Neural crest cell (in vitro differentiated cells): ENCODE data around the gene DNAH17. TPM values are rescaled to one million over a fixed set of nuclear protein-coding genes. Genes with fewer than 3 reads are reported as not detected.
A peak's percentile ranks its signal among the peaks of the same experiment; 100 is the strongest.

Experiments
- DNase-seq: peaks from one replicate; pipeline ENCODE4 v3.0.0; 2021; ENCODE audit warnings: low read depth, mixed read lengths, low spot score
- H3K27ac Mint-ChIP-seq: one replicate; pipeline ENCODE4 v1.8.0; 2021; ENCODE audit warnings: mild to moderate bottlenecking, mixed read lengths; ENCODE audit not compliant: unreplicated experiment
- H3K27me3 Mint-ChIP-seq: 2 replicates; pipeline ENCODE4 v1.8.0; 2021; ENCODE audit warnings: low read depth, mild to moderate bottlenecking, mixed read lengths
- H3K36me3 Mint-ChIP-seq: 2 replicates; pipeline ENCODE4 v1.8.0; 2021; ENCODE audit warnings: low read depth, mild to moderate bottlenecking, mixed read lengths
- H3K4me1 Mint-ChIP-seq: 2 replicates; pipeline ENCODE4 v1.8.0; 2021; ENCODE audit warnings: mixed read lengths
- H3K4me3 Mint-ChIP-seq: one replicate; pipeline ENCODE4 v1.8.0; 2021; ENCODE audit warnings: mild to moderate bottlenecking, mixed read lengths
- H3K9me3 Mint-ChIP-seq: 2 replicates; pipeline ENCODE4 v1.8.0; 2021; ENCODE audit warnings: mixed read lengths
- total RNA-seq: library from RNA; stranded (reverse); gene quantifications from 2 replicates; pipeline ENCODE4 v1.2.1, GENCODE V29; 2021
- TF ChIP-seq, protein P1 (sequence below): fragments of 200-600 bp; sonication (generic); conservative IDR thresholded peaks from 2 replicates; pipeline ENCODE4 v1.5.0; 2021; ENCODE audit warnings: antibody characterized with exemption, mild to moderate bottlenecking

Gene DNAH17
- total RNA-seq, 1 donor from 2014 or later: 0.09 TPM

GRCh38 chr17:78541488-78542206, 35.5 kb downstream of the DNAH17 start:
- Mint-ChIP-seq H3K9me3 (no peaks in the 10 kb centered on the region), H3K4me1 (peaks cover 8% of the 10 kb centered on the region), H3K27ac (no peak overlapping the region), H3K36me3 (no peaks in the 10 kb centered on the region), H3K27me3 (no peaks in the 10 kb centered on the region), H3K4me3 (no peak overlapping the region)
- DNase-seq: no peak
- TF ChIP-seq, protein P1, sequence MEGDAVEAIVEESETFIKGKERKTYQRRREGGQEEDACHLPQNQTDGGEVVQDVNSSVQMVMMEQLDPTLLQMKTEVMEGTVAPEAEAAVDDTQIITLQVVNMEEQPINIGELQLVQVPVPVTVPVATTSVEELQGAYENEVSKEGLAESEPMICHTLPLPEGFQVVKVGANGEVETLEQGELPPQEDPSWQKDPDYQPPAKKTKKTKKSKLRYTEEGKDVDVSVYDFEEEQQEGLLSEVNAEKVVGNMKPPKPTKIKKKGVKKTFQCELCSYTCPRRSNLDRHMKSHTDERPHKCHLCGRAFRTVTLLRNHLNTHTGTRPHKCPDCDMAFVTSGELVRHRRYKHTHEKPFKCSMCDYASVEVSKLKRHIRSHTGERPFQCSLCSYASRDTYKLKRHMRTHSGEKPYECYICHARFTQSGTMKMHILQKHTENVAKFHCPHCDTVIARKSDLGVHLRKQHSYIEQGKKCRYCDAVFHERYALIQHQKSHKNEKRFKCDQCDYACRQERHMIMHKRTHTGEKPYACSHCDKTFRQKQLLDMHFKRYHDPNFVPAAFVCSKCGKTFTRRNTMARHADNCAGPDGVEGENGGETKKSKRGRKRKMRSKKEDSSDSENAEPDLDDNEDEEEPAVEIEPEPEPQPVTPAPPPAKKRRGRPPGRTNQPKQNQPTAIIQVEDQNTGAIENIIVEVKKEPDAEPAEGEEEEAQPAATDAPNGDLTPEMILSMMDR: no peak

GRCh38 chr17:78539781-78540180, 37.4 kb downstream of the DNAH17 start:
- Mint-ChIP-seq H3K27ac (no peak overlapping the region), H3K4me3 (no peak overlapping the region), H3K9me3 (no peaks in the 10 kb centered on the region), H3K27me3 (no peaks in the 10 kb centered on the region), H3K4me1 (peaks cover 15% of the 10 kb centered on the region), H3K36me3 (no peaks in the 10 kb centered on the region)
- DNase-seq: no peak
- TF ChIP-seq, protein P1: no peak

DNA sequence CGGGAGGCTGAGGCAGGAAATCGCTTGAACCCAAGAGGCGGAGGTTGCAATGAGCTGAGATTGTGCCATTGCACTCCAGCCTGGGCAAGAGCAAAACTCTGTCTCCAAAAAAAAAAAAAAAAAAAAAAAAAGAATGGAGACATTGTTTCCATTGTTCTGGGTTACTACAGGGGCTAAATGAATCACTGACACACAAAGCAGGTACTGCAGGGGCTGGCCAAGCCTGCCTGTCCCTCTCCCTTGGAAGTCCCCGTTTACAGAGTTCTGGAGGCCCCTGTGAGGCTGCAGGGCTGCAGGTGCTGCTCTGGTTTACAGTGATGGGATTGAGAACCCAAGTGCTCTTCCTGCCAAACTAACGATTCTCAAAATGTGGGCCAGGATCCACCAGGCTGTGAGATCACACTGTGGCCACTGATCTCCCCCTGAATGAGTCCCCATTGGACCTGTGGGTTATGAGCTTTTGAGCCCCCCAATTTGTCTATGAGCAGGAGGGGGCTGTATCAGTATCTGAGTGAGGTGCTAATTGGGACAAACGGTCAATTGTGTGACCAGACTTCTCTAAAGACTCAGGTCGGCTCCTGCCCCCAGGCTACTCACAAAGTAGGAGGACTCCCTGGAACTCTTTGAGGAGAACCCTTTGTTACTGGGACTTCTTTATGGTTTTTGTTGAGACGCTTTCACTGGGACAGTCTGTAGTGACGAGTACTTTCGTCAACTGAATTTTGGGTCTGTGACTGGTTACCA, 39.0 kb downstream of the DNAH17 start:
- Mint-ChIP-seq H3K4me3 (no peak overlapping the region), H3K36me3 (no peaks in the 10 kb centered on the region), H3K27me3 (no peaks in the 10 kb centered on the region), H3K4me1 (peaks cover 15% of the 10 kb centered on the region), H3K9me3 (no peaks in the 10 kb centered on the region), H3K27ac (peak overlapping the region; percentile 35)
- no peak for DNase-seq
- TF ChIP-seq, protein P1: no peak

DNA sequence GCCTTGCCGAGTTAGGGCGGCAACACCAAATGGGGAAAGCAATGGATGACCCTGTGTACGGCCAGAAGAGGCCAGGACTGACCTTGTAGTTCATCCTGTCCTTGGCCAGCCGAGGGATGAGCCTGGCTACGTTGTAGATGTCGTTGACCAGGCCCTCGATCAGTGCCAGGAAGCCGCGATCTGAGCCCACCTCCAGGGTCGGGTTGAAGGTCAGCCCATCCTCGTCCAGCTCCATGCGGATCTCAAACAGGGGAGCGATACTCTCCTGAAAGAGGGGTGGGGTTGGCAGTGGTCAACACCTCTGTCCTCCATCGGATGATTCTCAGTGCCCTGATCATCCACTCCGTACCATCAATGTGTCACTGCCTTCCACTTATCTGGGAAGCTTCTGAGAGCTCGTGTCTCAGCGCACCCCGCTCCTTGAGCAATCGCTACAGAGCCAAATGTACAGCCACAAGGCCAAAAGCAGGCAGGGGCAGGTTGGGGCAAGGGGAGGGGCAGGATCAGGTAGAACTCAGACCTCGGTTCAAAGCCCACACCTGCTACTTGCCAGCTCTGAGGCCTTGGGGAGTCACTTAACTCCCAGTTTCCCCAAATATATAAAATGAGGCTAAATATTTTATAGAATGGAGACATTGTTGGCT, 39.9 kb downstream of the DNAH17 start:
- Mint-ChIP-seq H3K27ac (no peak overlapping the region), H3K4me1 (peaks cover 15% of the 10 kb centered on the region), H3K4me3 (no peak overlapping the region), H3K9me3 (no peaks in the 10 kb centered on the region), H3K27me3 (no peaks in the 10 kb centered on the region), H3K36me3 (no peaks in the 10 kb centered on the region)
- DNase-seq: no peak
- TF ChIP-seq, protein P1: no peak

DNA sequence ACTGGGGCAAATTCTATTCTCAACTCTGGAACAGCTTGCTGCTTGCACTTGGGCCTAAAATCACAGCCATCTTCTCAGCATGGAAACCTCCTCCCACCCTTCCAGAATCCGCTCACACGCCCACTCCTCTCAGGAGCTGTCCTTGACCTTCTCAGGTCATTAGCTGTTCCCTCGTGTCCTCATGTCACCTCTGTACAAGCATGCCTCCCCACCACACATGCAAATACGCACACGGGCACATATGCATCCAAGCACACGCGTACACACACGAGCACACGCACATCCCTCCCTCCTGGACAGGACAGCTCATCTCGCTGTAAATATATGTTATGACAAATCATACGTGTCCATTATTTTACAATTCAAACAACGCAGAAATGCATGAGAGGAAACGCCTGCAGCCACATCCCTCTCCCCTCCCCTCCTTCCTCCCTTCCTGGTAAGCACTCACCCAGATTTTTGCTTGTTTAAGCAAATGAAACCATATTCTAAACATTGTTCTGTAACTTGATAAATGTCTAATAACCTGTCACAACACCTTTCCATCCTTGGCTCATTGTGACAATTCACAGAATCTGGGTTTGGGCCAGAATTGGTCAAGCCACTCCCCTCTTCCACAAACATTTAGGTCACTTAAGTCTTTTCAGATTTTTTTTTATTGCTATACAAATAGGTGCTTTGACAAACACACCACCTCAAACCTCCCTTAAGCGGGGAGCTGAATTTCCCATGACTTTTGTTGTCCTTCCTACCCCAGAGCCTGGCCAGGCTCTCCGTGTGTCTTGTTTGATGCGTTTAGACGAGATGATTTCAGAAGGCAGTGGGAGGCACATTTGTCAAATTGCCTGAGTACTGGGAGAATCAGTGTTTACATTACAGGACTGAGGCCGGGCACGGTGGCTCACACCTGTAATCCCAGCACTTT, 41.7 kb downstream of the DNAH17 start:
- Mint-ChIP-seq H3K4me3 (no peak overlapping the region), H3K27me3 (no peaks in the 10 kb centered on the region), H3K4me1 (peaks cover 23% of the 10 kb centered on the region), H3K27ac (peak overlapping the region; percentile 78), H3K36me3 (no peaks in the 10 kb centered on the region), H3K9me3 (no peaks in the 10 kb centered on the region)
- no peak for DNase-seq
- TF ChIP-seq, protein P1: no peak
